Transverse colon (tissue), 4 donors: Measurements from ENCODE around the gene SEMA3A.

Experiments
- EP300 ChIP-seq: sonication (generic); formaldehyde crosslinking; IDR thresholded peaks from one replicate; pipeline ENCODE4 v1.6.1; 2017; ENCODE audit warnings: antibody characterized with exemption, low read depth
- POLR2A ChIP-seq: fragments of 450-650 bp; IDR thresholded peaks from one replicate; pipeline ENCODE4 v1.6.1; 2016; ENCODE audit warnings: antibody characterized with exemption, mild to moderate bottlenecking, moderate library complexity
- POLR2AphosphoS5 ChIP-seq, 3 donors: sonication (generic); formaldehyde crosslinking; IDR thresholded peaks; one replicate each; pipeline ENCODE4 v1.6.1; 2016; ENCODE audit warnings: antibody characterized with exemption in 3 of 3
- TF ChIP-seq, protein P1 (sequence below), 5 experiments: fragments of 200-600 bp in 3 of 5; fragments of 450-650 bp in 2 of 5; sonication (generic) in 3 of 5; IDR thresholded peaks; 1 replicate in 2 of 5; 2 replicates in 3 of 5; pipeline ENCODE4 v1.5.1; 2016 to 2017; ENCODE audit warnings: antibody characterized with exemption in 5 of 5, inconsistent platforms in 3 of 5, mild to moderate bottlenecking in 2 of 5, moderate library complexity in 1 of 5

DNA sequence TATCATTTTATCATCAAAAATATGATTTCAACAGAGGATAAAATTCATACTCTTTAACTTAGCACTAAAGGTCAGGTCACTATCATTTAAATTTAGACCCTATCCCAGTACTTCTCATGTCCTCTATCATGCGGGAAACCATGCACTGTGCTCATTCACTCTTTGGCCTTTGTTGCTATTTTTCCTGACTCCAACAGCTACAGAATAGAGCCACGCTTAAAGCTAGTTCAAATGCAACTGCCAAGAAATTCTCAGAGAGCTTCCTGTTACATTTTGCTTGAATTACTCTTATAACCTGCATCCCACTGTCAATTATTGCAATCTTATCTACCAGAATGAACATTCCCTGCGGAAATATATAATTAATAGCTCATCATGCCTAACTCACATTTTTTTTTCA, 58.3 kb downstream of the SEMA3A start:
- TF ChIP-seq, protein P1, sequence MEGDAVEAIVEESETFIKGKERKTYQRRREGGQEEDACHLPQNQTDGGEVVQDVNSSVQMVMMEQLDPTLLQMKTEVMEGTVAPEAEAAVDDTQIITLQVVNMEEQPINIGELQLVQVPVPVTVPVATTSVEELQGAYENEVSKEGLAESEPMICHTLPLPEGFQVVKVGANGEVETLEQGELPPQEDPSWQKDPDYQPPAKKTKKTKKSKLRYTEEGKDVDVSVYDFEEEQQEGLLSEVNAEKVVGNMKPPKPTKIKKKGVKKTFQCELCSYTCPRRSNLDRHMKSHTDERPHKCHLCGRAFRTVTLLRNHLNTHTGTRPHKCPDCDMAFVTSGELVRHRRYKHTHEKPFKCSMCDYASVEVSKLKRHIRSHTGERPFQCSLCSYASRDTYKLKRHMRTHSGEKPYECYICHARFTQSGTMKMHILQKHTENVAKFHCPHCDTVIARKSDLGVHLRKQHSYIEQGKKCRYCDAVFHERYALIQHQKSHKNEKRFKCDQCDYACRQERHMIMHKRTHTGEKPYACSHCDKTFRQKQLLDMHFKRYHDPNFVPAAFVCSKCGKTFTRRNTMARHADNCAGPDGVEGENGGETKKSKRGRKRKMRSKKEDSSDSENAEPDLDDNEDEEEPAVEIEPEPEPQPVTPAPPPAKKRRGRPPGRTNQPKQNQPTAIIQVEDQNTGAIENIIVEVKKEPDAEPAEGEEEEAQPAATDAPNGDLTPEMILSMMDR (IDR thresholded peaks at IDR 0.05), result no peak
- TF ChIP-seq EP300, result no peak
- no peak for TF ChIP-seq POLR2A
- no peak for TF ChIP-seq POLR2AphosphoS5 (IDR thresholded peaks at IDR 0.05)
